ENCODE measurements around the gene XPR1.

XPR1 gene

DNA sequence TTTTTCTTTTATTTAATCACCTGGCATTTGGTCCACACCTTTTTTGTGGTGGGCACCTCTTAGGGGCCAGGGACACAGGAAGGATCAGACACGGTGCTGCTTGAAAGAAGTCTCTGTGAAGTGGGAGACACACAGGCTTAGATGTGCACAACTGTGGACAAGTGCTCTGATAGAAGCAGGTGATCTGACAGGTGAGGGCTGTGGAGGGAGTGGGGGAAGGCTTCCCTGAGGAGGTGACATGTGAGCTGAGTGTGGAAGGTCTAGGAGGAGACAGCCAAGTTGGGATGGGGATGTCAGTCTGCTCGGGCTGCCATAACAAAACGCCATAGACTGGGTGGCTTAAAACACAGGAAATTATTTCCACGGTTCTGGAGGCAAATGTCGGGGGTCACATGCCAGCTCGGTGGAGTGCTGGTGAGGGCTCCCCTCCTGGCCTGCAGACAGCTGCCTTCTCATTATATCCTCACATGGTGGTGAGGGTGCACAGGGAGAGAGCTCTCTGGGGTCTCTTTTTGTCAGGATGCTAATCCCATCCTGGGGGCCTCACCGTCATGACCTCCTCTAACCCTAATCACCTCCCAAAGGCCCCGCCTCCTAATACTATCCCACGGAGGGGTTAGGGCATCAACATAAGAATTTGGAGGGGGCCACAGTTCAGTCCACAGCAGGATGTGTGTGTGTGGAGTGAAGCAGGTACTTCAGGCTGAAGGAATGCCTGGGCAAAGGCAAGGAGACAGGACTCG lies 275.7 kb downstream of the XPR1 start:
- Histone ChIP-seq H3K9ac (ENCODE audit: low read depth, low read length, poor library complexity, severe bottlenecking) (no peak overlapping the region), H3K9me2 (replicated peaks; ENCODE audit: low read depth, low read length) (no peaks in the 10 kb centered on the region), H3K36me3 (ENCODE audit: insufficient read depth, low read length) (no peaks in the 10 kb centered on the region), H3K4me3 (ENCODE audit: low read length, poor library complexity, severe bottlenecking) (no peak overlapping the region), H3K4me2 (ENCODE audit: low read depth, low read length, poor library complexity, severe bottlenecking) (no peak overlapping the region), H2AFZ (ENCODE audit: low read length) (no peak overlapping the region), H3K79me2 (ENCODE audit: insufficient read depth, low read length) (no peaks in the 10 kb centered on the region), H3F3A (ENCODE audit: low read depth) (no peaks in the 10 kb centered on the region), H4K20me1 (ENCODE audit: insufficient read depth, low read length, poor library complexity, severe bottlenecking) (no peaks in the 10 kb centered on the region), H3K9me3 (ENCODE audit: insufficient read depth, low read depth, low read length) (no peaks in the 10 kb centered on the region), H3K4me1 (ENCODE audit: insufficient read depth, low read length, poor library complexity, severe bottlenecking) (no peaks in the 10 kb centered on the region), H3K27me3 (ENCODE audit: insufficient read depth, low read length, poor library complexity, severe bottlenecking) (no peaks in the 10 kb centered on the region)
- TF ChIP-seq CTCF (conservative IDR thresholded peaks at IDR 0.05; ENCODE audit: low read length) (no peak), EZH2phosphoT487 (IDR thresholded peaks at IDR 0.05; ENCODE audit: borderline replicate concordance) (no peak)

DNA sequence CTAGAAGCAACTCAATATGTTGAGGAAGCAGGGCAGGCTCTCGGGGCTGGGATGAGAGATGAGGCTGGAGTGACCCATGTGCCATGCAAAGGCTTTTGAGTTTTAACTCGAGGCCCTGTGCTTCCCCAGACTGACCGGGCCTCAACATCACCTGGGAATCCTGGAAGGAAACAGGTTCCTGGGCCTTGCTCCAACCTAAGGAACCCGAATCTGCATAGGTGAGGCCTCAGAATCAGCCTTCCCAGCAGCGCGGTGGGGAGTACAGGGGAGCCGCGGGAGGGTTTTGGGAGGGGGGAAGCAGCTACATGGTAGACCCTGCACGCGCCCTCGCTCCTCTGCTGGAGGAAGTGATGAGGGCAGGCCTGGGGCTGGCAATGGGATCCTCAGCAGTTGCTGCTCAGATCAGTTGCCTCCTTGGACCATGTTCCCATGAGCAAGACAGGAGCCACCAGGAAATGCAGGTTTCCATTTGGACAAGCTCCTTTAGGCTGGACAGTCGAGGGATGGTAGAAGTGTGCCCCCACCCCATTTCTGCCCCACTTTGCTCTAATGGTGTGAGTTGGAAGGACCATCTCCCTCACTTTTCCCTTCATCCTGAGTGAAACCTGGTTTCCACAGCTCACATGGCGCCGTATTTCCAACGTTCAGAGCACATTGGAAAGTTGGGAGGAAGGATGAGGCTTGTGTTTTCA lies 276.4 kb downstream of the XPR1 start:
- Histone ChIP-seq H3K4me3 (ENCODE audit: low read length, poor library complexity, severe bottlenecking) (no peak overlapping the region), H3K9me3 (ENCODE audit: insufficient read depth, low read depth, low read length) (no peaks in the 10 kb centered on the region), H3K36me3 (ENCODE audit: insufficient read depth, low read length) (no peaks in the 10 kb centered on the region), H3F3A (ENCODE audit: low read depth) (no peaks in the 10 kb centered on the region), H3K4me2 (ENCODE audit: low read depth, low read length, poor library complexity, severe bottlenecking) (no peak overlapping the region), H3K9me2 (replicated peaks; ENCODE audit: low read depth, low read length) (no peaks in the 10 kb centered on the region), H3K9ac (ENCODE audit: low read depth, low read length, poor library complexity, severe bottlenecking) (no peak overlapping the region), H4K20me1 (ENCODE audit: insufficient read depth, low read length, poor library complexity, severe bottlenecking) (no peaks in the 10 kb centered on the region), H3K4me1 (ENCODE audit: insufficient read depth, low read length, poor library complexity, severe bottlenecking) (no peaks in the 10 kb centered on the region), H3K27me3 (ENCODE audit: insufficient read depth, low read length, poor library complexity, severe bottlenecking) (no peaks in the 10 kb centered on the region), H2AFZ (ENCODE audit: low read length) (no peak overlapping the region), H3K79me2 (ENCODE audit: insufficient read depth, low read length) (no peaks in the 10 kb centered on the region)
- no peak for TF ChIP-seq CTCF (conservative IDR thresholded peaks at IDR 0.05; ENCODE audit: low read length)
- no peak for TF ChIP-seq EZH2phosphoT487 (IDR thresholded peaks at IDR 0.05; ENCODE audit: borderline replicate concordance)

DNA sequence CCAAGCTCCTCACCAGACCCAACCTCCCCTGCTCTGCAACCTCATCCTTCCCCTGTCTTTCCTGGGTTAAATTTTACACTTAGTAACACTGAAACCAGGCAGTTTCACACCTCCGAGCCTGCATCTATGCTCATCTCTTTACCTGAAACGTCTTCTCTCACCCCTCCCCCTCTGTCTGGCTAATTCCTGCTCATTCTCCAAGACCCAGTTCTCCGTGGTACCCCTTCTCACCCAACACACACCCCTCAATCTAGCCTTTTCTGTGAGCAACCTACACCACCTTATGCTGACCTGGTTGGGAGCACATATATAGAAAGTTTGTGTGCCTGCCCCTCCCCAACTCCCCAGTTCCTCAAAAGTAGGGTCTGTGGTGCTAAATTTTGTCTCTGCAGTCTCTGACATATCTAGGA lies 277.2 kb downstream of the XPR1 start:
- Histone ChIP-seq H3K4me3 (ENCODE audit: low read length, poor library complexity, severe bottlenecking) (no peak overlapping the region), H3K9me2 (replicated peaks; ENCODE audit: low read depth, low read length) (no peaks in the 10 kb centered on the region), H3K36me3 (ENCODE audit: insufficient read depth, low read length) (no peaks in the 10 kb centered on the region), H3K9me3 (ENCODE audit: insufficient read depth, low read depth, low read length) (no peaks in the 10 kb centered on the region), H3K4me1 (ENCODE audit: insufficient read depth, low read length, poor library complexity, severe bottlenecking) (no peaks in the 10 kb centered on the region), H3K4me2 (ENCODE audit: low read depth, low read length, poor library complexity, severe bottlenecking) (no peak overlapping the region), H3F3A (ENCODE audit: low read depth) (no peaks in the 10 kb centered on the region), H4K20me1 (ENCODE audit: insufficient read depth, low read length, poor library complexity, severe bottlenecking) (no peaks in the 10 kb centered on the region), H3K27me3 (ENCODE audit: insufficient read depth, low read length, poor library complexity, severe bottlenecking) (no peaks in the 10 kb centered on the region), H2AFZ (ENCODE audit: low read length) (no peak overlapping the region), H3K79me2 (ENCODE audit: insufficient read depth, low read length) (no peaks in the 10 kb centered on the region), H3K9ac (ENCODE audit: low read depth, low read length, poor library complexity, severe bottlenecking) (no peak overlapping the region)
- TF ChIP-seq CTCF (conservative IDR thresholded peaks at IDR 0.05; ENCODE audit: low read length), result no peak
- no peak for TF ChIP-seq EZH2phosphoT487 (IDR thresholded peaks at IDR 0.05; ENCODE audit: borderline replicate concordance)

Measured in Loucy (cell line).